ENCODE data around the gene GNB5.

GRCh38 chr15:52199271-52199670 is 8.1 kb upstream of the GNB5 start:
- TF ChIP-seq CTCF (IDR thresholded peaks at IDR 0.05) (no peak), POLR2A (IDR thresholded peaks at IDR 0.05) (no peak), POLR2AphosphoS5 (IDR thresholded peaks at IDR 0.05; ENCODE audit: insufficient read depth in 1 of 2, low read depth in 1 of 2) (no peak)
